Right lobe of liver (tissue), 4 donors: Measurements from ENCODE around the gene TP53I11.

ENCODE experiments used
- CTCF ChIP-seq, 4 donors: fragments of 200-600 bp in 3 of 4; fragments of 450-650 bp in 1 of 4; IDR thresholded peaks; one replicate each; pipeline versions ENCODE4 v1.5.1 to v1.8.0; 2016 to 2022; ENCODE audit warnings: antibody characterized with exemption in 4 of 4, mild to moderate bottlenecking in 2 of 4
- POLR2A ChIP-seq: fragments of 450-650 bp; IDR thresholded peaks from one replicate; pipeline ENCODE4 v1.6.1; 2017; ENCODE audit warnings: antibody characterized with exemption, mild to moderate bottlenecking
- donor health status: DM: no; HTN: no; CAD: no.
- donor health status: DM: no; HTN: no; CAD: no.
- donor health status: DM: no; HTN: yes; CAD: no.

- TF ChIP-seq CTCF (IDR thresholded peaks at IDR 0.05), result no peak
- TF ChIP-seq POLR2A, result no peak
These were observed 35.6 kb upstream of the TP53I11 start for GRCh38 chr11:44986315-44986714.
